ENCODE measurements around the gene SLC43A1. TPM values are rescaled to one million over a fixed set of nuclear protein-coding genes. Genes with fewer than 3 reads are reported as not detected.
A peak's percentile ranks its signal among the peaks of the same experiment; 100 is the strongest.

Gene SLC43A1
- total and polyA plus RNA-seq, 2 experiments from 2014 or later, result 19.6 to 49.7 TPM

GRCh38 chr11:57480409-57481137 lies 34.9 kb downstream of the SLC43A1 start:
- peak; percentile 38 for ATAC-seq
- DNase-seq (ENCODE audit: low spot score), result peak; percentile 93
- Mint-ChIP-seq H3K4me3 (peak overlapping the region; percentile 55; the same call in 2 of the 3 replicates), H3K36me3 (ENCODE audit: low read depth) (peaks cover 12% of the 10 kb centered on the region; the same call in 2 of the 3 replicates), H3K4me1 (peaks cover 61% of the 10 kb centered on the region), H3K27me3 (ENCODE audit: insufficient read depth, low read depth, poor library complexity) (peaks cover 54% of the 10 kb centered on the region), H3K9me3 (no peaks in the 10 kb centered on the region; the same call in 2 of the 3 replicates), H3K27ac (peak overlapping the region; percentile 1; the same call in 1 of the 2 replicates)
- Histone ChIP-seq H3K27me3 (ENCODE audit: insufficient read depth) (peaks cover 49% of the 10 kb centered on the region), H3K79me2 (replicated peaks; ENCODE audit: insufficient read depth) (no peaks in the 10 kb centered on the region), H3K36me3 (ENCODE audit: insufficient read depth) (no peaks in the 10 kb centered on the region), H3K4me2 (peak overlapping the region; percentile 53; the same call in 1 of the 2 replicates), H3K9me2 (ENCODE audit: insufficient read depth) (no peaks in the 10 kb centered on the region), H4K20me1 (replicated peaks; ENCODE audit: insufficient read depth) (0 out of 2 replicates have a peak, but pooled peaks cover 5% of the 10 kb centered on the region), H2AFZ (no peak overlapping the region), H3K27ac (ENCODE audit: low read depth) (no peak overlapping the region), H3K4me1 (ENCODE audit: insufficient read depth) (peaks cover 56% of the 10 kb centered on the region), H3F3A (replicated peaks; ENCODE audit: low read depth) (peaks cover 20% of the 10 kb centered on the region), H3K4me3 (no peak overlapping the region)
- TF ChIP-seq REST (IDR thresholded peaks at IDR 0.05; ENCODE audit: unreplicated experiment) (no peak), STAT1 (IDR thresholded peaks at IDR 0.05; ENCODE audit: unreplicated experiment) (no peak), NANOG (IDR thresholded peaks at IDR 0.05; ENCODE audit: borderline replicate concordance) (no peak), ETS1 (IDR thresholded peaks at IDR 0.05) (no peak), EZH2phosphoT487 (IDR thresholded peaks at IDR 0.05; ENCODE audit: unreplicated experiment) (no peak), POLR2AphosphoS5 (IDR thresholded peaks at IDR 0.05; ENCODE audit: low read depth) (no peak), CTCF (conservative IDR thresholded peaks at IDR 0.05; ENCODE audit: low read depth in 2 of 2) (peak; percentile 89 to 95), CREB1 (CRISPR knock-in tag; IDR thresholded peaks at IDR 0.05; ENCODE audit: low read depth) (no peak), ZNF114 (CRISPR knock-in tag; IDR thresholded peaks at IDR 0.05) (no peak)
